Loucy (cell line): ENCODE results near the gene GSTA3.

ENCODE experiments used
- EZH2phosphoT487 ChIP-seq: fragments of 200-600 bp; IDR thresholded peaks from 2 replicates; pipeline ENCODE4 v1.6.1; 2018; ENCODE audit warnings: antibody characterized with exemption, mild to moderate bottlenecking, moderate library complexity, borderline replicate concordance
- TF ChIP-seq, protein P1 (sequence below): fragments of 200-600 bp; sonication (generic); conservative IDR thresholded peaks from 2 replicates; pipeline ENCODE4 v1.5.1; 2014; ENCODE audit warnings: mild to moderate bottlenecking, antibody characterized with exemption, low read length

DNA sequence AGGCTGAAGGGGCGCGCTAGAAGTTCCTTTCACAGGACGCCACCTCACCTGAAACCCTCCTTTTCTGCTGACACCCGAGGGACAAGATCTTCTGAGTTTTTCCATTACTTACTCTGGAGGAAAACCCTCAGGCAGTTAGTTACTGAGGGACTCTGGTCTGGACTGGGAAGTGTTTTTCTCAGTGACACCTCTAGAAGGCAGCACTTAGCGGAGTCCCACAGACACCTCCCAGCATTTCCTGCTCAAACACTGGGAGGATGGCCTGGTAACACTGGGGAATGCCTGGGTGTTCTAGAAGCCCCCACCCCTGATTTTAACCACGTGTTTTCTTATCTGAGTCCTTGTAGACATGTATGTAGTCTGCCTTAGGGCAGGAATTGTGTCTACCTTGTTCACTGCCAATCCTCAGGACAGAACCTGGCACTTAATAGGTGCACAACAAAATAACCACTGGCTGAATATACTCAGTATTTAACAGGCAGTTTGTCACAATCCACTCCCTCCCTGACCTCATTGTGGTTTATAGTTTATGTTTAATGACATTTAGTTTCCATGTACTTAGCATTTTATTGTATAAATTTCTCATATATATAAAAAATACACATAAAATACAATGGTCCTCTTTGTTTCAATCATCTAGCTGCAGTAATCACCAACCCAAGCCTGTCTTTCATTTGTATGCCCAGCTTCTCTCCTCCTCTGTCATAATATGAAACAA is 4.8 kb downstream of the GSTA3 start:
- TF ChIP-seq, protein P1, sequence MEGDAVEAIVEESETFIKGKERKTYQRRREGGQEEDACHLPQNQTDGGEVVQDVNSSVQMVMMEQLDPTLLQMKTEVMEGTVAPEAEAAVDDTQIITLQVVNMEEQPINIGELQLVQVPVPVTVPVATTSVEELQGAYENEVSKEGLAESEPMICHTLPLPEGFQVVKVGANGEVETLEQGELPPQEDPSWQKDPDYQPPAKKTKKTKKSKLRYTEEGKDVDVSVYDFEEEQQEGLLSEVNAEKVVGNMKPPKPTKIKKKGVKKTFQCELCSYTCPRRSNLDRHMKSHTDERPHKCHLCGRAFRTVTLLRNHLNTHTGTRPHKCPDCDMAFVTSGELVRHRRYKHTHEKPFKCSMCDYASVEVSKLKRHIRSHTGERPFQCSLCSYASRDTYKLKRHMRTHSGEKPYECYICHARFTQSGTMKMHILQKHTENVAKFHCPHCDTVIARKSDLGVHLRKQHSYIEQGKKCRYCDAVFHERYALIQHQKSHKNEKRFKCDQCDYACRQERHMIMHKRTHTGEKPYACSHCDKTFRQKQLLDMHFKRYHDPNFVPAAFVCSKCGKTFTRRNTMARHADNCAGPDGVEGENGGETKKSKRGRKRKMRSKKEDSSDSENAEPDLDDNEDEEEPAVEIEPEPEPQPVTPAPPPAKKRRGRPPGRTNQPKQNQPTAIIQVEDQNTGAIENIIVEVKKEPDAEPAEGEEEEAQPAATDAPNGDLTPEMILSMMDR = peak; percentile 56
- TF ChIP-seq EZH2phosphoT487 = no peak
